Thyroid gland (tissue), 4 donors: Measurements from ENCODE around the gene ING1.
"Not testable (repeated sequence)": the region's sequence is repeated elsewhere in the genome, so short reads cannot be mapped to it uniquely, and the experiment has no call there.

Experiments used
- CTCF ChIP-seq, 6 experiments: fragments of 200-600 bp in 3 of 6; fragments of 450-650 bp in 3 of 6; sonication (generic) in 3 of 6; IDR thresholded peaks; one replicate each; pipeline ENCODE4 v1.5.1; 2016 to 2019; ENCODE audit warnings: antibody characterized with exemption in 6 of 6, mild to moderate bottlenecking in 2 of 6, inconsistent platforms in 1 of 6, moderate library complexity in 1 of 6
- POLR2A ChIP-seq, 2 donors: fragments of 450-650 bp; IDR thresholded peaks; one replicate each; pipeline ENCODE4 v1.6.1; 2017; ENCODE audit warnings: antibody characterized with exemption in 2 of 2, mild to moderate bottlenecking in 2 of 2, moderate library complexity in 1 of 2

- not testable (repeated sequence) for TF ChIP-seq POLR2A, CTCF (IDR thresholded peaks at IDR 0.05)
Observed at GRCh38 chr13:110695774-110696173, 17.7 kb upstream of the ING1 start.
